Suprapubic skin (tissue), 4 donors: ENCODE measurements around the gene GPATCH1.

Experiments
- EP300 ChIP-seq: sonication (generic); formaldehyde crosslinking; IDR thresholded peaks from one replicate; pipeline ENCODE4 v1.6.1; 2017; ENCODE audit warnings: antibody characterized with exemption
- POLR2A ChIP-seq, 2 donors: fragments of 450-650 bp; IDR thresholded peaks; one replicate each; pipeline ENCODE4 v1.6.1; 2017; ENCODE audit warnings: antibody characterized with exemption in 2 of 2, mild to moderate bottlenecking in 2 of 2, moderate library complexity in 2 of 2
- POLR2AphosphoS5 ChIP-seq, 3 donors: sonication (generic); formaldehyde crosslinking; IDR thresholded peaks; one replicate each; pipeline ENCODE4 v1.6.1; 2017; ENCODE audit warnings: antibody characterized with exemption in 3 of 3
- TF ChIP-seq, protein P1 (sequence below), 2 donors: fragments of 200-600 bp in 1 of 2; fragments of 450-650 bp in 1 of 2; sonication (generic) in 1 of 2; IDR thresholded peaks; one replicate each; pipeline ENCODE4 v1.5.1; 2016 to 2019; ENCODE audit warnings: antibody characterized with exemption in 2 of 2, mild to moderate bottlenecking in 1 of 2, moderate library complexity in 1 of 2

DNA sequence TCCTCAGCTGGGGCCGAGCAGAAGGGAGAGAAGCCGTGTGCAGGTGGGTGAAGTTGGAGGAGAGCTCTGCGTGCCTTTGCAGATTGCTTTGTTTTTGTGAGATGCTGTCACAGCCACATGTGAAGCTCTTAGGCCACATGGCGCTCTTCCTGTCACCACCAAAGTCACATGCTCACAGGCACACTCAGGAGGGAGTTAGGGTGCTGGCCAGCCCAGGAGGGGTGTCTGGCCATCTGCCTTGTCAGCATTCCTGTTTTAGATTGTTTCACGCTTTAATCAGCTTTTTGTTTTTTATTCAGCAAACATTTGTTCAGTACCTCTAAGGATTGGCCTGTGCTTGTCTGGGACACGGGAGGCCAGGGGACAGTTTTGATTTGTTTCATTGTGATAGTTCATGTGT lies 21.9 kb downstream of the GPATCH1 start:
- TF ChIP-seq, protein P1, sequence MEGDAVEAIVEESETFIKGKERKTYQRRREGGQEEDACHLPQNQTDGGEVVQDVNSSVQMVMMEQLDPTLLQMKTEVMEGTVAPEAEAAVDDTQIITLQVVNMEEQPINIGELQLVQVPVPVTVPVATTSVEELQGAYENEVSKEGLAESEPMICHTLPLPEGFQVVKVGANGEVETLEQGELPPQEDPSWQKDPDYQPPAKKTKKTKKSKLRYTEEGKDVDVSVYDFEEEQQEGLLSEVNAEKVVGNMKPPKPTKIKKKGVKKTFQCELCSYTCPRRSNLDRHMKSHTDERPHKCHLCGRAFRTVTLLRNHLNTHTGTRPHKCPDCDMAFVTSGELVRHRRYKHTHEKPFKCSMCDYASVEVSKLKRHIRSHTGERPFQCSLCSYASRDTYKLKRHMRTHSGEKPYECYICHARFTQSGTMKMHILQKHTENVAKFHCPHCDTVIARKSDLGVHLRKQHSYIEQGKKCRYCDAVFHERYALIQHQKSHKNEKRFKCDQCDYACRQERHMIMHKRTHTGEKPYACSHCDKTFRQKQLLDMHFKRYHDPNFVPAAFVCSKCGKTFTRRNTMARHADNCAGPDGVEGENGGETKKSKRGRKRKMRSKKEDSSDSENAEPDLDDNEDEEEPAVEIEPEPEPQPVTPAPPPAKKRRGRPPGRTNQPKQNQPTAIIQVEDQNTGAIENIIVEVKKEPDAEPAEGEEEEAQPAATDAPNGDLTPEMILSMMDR (IDR thresholded peaks at IDR 0.05) = no peak
- no peak for TF ChIP-seq POLR2A (IDR thresholded peaks at IDR 0.05)
- TF ChIP-seq POLR2AphosphoS5 (IDR thresholded peaks at IDR 0.05) = no peak
- no peak for TF ChIP-seq EP300
